ENCODE results near the gene SUGCT.
"Not testable (repeated sequence)": the region's sequence is repeated elsewhere in the genome, so short reads cannot be mapped to it uniquely, and the experiment has no call there.

The SUGCT gene

DNA sequence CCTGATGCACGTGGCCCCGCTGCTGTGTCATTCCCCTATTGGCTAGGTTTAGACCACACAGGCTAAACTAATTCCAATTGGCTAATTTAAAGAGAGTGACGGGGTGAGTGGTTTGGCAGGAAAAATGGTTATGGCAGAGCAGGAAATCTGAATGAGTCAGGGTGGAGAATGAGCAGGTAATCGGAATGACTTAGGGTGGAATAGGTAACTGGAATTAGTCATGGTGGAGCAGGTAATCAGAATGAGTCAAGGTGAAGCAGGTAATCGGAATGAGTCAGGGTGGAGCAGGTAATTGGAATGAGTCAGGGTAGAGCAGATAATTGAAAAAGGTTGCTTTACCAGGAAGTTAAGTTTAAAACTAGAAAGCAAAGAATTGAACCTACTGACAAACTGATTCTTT is 7.1 kb downstream of the SUGCT start:
- not testable (repeated sequence) for DNase-seq

DNA sequence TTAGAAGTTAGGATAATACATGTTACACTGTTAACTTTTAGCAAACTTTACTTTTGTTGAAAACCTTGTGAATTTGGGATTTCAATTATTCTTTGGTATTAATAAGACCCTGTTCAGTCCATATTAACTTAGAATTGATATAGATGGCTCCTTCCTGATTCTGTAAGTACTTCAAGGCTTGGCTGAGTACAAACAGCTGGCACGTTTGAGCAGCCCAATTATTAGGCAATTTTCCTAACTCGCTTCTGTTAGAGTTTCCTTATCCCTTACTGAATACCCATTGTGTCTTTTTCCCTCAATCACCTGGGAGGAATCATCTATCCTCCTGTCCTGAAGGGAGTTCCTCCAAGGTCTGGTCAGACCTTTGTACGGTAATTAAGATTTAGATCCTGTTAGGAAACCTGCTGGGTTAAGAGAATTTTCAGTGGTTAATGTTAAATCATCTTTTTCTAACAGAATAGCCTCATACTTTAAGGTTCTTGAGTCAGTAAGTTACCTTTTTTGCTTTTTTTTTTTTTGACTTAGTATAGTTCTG is 10.9 kb downstream of the SUGCT start:
- DNase-seq = not testable (repeated sequence)

DNA sequence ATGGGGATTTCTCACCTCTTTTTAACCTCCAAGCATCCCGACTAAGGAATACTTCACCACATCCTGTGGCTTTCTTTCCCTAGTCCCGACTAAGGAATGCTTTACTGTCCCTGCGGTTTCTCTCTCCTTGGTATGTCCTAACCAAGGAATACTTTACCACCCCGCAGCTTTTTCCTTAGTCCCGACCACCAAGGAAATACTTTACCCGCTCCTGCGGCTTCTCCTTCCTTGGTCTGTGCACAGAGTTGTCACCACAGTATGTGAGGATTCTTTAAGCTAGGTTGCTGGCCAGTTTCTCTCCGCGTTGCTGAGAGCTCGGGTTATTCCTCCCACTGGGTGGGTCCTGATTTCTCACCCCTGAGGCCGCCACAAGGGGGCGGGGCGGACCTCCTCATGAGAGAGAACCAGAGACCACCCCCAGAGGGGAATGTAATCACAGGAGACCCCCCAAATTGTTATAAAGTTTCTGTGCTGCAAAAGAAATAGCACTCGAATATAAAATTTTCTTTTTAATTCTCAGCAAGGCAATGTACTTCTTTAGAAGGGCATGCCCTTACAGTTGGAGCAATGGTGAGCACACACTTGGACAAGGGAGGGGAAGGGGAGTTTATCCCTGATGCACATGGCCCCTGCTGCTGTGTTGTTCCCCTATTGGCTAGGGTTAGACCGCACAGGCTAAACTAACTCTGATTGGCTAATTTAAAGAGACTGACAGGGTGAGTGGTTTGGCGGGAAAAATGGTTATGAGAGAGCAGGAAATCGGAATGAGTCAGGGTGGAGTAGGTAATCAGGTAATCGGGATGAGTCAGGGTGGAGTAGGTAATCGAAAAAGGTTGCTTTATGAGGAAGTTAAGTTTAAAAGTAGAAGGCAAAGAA is 12.8 kb downstream of the SUGCT start:
- DNase-seq = no peak

DNA sequence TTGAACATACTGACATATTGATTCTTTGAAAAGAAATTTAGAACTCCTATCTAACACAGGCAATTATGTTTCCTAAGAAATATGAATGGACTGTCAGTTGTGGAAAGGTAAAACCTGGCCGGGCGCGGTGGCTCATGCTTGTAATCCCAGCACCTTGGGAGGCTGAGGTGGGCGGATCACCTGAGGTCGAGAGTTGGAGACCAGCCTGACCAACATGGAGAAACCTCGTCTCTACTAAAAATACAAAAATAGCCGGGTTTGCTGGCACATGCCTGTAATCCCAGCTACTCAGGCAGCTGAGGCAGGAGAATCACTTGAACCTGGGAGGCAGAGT is 13.4 kb downstream of the SUGCT start:
- DNase-seq = not testable (repeated sequence)

DNA sequence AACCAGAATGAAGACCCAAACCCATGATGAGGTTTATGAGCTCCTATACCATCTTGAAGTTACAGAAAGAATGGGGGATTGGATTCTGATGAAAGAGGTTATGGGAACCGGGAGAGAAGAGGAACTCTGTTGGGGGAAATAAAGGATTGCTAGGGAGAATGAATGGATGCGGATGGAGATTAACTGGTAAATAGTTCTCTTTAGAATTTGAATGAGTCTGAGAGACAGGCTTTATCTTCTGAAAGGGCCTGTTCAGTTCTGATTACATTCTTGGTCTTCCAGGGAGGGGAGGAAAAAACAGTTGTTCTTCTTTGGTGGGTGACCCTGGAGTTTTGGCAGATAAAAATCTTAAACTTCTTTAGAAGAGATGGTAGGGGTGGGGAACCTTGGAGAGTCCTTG is 13.9 kb downstream of the SUGCT start:
- no peak for DNase-seq

DNA sequence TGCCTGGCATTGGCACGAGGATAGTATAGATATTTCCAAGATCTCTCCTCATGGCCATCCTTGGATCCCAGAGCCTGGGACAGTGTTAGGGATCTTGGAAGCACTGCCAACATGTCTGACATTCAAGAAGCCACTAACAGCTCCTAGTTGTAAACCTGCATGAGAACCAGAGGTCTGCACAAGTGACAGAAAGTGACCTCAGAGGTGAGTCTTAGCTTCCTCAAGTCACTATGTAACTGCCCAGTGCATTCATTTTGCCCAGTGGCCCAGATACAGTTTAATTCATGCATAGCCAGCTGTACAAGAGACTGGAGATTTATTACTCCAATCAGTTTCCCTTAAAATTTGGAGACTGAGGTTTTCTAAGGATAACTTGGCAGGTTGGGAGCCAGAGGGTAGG is 16.7 kb downstream of the SUGCT start:
- no peak for DNase-seq

DNA sequence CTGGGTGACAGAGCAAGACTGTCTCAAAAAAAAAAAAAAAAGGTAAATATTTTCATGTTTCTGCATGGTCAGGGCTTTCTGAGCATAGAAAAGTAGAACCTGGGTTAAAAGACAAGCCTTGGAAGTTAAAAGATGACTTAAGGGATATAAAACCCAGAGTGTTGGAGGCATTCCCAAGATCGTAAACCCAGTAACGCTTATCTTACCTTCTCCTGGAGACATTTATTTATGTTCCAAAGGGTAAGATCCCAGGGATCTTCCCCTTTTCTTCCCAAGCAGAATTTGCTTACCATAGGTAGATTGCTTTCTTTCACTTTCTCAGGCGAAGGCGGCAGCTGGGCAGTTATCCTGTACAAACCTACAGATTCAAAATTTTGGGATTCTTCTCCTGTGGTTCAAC is 22.2 kb downstream of the SUGCT start:
- no peak for DNase-seq

DNA sequence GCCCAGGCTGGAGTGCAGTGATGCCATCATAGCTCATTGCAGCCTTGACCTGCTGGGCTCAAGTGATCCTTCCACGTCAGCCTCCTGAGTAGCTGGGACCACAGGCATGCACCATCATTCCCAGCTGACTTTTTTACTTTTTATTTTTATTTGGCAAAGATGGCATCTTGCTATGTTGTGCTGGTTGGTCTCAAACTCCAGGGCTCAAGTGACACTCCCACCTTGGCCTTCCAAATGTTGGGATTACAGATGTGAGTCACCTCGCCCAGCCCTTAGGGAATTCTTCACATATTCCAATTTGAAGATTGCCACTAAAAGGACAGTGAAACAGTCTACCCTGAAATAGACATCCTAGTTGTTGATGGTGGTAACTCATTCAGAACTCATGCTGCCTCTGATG is 27.7 kb downstream of the SUGCT start:
- DNase-seq = no peak

DNA sequence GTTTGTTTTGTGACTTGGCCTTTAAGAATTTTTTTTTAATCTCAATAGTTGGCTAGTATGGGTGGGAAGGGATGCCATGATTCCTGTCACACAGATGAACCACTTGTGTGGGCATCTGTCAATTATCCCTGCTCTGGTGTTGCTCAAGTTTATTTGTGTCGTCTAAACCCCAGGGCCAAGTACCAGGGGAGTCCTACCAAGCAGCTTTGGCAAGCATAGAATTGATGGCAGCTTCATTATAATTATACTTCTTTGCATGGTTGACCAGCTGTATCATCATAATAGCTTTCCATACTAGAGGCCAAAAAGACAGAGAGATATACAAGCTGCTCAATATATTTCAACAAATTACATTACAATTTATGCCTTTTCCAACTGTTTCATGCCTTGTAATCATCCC is 30.4 kb downstream of the SUGCT start:
- DNase-seq = no peak

DNA sequence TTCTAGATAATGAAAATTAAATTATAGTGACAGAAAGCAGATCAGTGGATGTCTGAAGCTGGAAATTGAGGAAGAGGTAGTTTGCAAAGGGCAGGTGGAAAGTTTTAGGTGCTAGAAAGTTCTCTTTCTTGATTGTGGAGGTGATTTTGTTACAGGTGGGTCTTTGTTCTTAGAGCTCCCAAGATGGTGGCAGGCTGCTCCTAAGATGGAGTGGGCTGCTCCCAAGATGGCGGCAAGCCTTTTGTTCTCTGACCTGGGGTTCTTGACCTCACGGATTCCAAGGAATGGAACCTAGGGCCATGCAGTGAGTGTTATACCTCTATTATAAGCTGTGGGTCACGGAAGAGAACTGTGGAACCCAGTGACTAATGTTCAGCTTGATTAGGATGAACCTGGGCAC is 32.5 kb downstream of the SUGCT start:
- no peak for DNase-seq

DNA sequence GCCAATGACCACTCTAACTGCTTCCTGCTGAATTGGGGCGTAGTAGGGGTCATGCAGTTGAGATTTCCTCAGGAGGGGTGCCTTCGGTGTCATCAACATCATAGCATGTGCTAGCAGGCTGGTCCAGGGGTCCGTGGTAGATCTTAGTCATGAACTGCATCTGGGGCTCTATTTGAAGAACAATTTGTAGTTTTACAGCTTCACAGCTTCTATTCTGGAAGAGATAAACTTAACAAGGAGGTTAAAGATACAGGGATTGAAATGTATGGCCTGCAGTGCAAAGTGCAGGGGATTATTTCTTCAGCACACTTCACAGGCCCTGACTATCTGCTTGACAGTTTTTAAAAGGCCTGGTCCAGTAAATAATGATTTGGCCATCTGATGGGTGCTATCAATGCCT is 33.5 kb downstream of the SUGCT start:
- not testable (repeated sequence) for DNase-seq

DNA sequence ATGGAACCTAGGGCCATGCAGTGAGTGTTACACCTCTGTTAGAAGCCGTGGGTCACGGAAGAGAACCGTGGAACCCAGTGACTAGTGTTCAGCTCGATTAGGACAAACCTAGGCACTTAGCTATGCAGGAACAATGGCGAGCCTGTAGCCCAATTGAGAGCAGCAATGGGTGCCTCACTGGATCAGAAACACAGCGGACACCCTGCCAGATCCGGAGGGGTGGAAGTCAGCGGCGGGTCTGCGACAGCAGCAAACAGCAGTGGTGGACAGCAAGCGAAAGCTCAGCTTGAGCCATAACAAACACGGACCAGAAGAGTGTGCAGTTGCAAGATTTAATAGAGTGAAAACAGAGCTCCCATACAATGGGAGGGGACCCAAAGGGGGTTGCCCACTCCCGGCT is 38.3 kb downstream of the SUGCT start:
- not testable (repeated sequence) for DNase-seq

DNA sequence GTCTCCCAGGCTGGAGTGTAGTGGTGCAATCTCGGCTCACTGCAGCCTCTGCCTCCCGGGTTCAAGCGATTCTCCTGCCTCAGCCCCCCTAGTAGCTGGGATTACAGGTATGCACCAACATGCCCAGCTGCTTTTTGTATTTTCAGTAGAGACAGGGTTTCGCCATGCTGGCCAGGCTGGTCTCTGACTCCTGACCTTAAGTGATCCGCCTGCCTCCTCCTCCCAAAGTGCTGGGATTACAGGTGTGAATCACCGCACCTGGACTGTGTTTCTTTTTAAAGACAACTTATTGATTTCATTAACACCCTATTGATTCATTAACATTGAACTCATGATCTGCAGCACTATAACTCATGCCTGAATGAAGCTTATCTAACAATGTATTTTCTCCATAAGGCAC is 40.5 kb downstream of the SUGCT start:
- DNase-seq = not testable (repeated sequence)

DNA sequence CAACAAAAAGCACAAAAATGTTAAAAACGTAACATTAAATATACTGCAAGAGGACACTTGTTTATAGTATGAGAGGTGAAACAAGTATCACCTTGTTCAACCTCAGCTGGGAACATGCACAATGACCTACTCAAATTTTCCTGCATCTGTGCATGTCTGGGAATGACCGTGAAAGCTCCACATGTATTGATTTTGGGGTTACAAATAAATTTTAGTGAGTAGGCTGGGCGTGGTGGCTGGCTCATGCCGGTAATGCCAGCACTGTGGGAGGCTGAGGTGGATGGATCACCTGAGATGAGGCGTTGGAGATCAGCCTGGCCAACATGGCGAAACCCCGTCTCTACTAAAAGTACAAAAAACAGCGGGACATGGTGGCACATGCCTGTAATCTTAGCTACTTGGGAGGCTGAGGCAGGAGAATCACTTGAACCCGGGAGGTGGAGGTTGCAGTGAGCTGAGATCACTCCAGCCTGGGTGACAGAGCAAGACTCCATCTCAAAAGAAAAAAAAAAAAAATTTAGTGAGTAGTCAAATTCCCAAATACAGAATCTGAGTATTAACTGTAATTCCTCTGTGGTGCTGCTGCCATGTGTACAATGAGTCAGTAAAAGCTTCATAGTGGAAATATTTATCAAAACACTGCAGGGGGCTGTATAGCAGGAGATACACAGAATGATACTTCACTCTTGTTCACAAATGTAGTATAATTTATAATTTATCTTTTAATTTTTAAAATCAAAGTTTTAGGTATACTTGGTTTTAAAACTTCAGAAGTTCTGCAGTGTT is 41.1 kb downstream of the SUGCT start:
- no peak for DNase-seq

DNA sequence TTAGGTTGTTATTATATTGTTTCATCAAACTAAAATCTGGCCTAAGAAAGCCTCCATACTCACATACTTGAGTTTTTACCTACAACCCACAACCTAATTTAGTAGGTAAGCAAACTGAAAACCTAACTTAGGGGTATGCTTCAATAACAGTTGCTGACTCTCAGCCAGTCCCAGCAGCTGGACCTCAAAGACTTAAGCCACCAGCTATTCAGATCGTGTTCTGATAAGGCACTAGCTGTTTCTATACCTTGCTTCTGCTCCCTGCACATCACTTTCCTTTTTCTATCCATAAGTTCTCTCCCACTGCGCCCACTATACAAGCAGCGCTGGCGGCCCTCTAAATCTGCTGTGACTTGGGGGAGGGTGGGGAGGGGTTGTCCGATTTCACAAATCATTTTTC is 42.3 kb downstream of the SUGCT start:
- DNase-seq = no peak

DNA sequence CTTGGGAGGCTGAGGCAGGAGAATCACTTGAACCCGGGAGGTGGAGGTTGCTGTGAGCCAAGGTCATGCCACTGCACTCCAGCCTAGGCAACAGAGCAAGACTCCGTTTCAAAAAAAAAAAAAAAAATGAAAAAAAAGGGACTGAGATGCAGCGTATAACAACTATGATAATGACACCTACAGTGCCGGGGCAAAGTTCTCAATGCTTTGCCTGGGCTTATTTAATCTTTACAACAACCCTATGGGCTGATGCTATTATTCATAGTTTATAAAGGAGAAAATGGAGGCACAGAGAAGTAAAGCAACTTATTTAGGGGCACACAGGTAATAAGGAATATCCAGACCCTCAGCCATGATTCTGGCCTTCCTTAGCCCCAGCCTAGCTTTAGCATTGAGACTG is 47.6 kb downstream of the SUGCT start:
- DNase-seq = no peak

DNA sequence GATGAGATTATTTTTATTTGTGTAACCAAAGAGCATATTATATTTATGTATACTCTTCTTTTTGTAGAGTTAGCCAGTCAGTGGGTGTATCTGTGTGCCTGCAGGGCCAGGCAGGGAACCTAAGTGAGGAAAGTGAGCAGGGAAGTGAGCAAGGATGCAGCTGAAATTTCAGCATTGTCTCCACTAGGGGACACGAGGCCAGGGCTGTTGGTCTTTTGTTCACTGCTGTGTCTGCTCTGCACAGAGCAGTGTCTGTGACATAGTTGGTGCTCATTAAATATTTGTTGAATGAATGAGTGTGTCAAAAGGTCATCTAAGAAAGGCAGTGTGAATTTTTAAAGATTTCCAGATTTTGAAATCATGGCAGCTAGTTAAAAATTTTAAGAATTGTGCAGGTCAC is 51.8 kb downstream of the SUGCT start:
- DNase-seq = no peak

DNA sequence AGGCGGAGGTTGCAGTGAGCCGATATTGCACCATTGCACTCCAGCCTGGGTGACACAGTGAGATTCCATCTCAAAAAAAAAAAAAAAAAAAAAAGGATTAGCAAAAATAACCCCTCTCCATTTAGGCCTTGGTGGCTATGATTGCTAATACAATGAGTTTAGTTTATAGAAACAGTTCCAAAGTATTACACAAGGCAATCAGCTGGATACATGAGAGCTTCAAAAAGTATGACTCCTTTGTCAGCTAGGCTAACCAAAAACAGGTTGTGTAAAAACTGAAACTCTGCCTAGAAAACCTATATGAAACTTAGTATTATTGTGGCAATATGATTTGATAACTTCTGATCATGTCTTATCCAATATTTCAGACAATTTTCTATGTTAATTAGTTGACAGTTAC is 57.2 kb downstream of the SUGCT start:
- DNase-seq = no peak

DNA sequence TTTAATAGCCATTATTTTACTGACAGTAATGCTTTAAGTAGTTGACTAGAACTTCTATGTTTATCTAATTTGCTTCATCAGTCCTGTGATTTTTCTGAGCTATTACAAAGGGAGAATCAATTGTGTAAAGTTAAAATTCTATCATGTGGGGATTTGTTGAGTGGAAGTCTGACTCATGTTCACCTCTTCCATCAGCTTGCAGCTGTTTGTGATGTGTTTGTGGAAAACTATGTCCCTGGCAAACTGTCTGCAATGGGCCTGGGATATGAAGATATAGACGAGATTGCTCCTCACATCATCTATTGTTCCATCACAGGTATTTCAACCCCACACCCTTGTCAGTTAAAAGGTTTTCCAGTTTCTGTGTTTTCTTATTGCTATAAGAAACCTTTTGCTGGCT is 59.9 kb downstream of the SUGCT start:
- no peak for DNase-seq

DNA sequence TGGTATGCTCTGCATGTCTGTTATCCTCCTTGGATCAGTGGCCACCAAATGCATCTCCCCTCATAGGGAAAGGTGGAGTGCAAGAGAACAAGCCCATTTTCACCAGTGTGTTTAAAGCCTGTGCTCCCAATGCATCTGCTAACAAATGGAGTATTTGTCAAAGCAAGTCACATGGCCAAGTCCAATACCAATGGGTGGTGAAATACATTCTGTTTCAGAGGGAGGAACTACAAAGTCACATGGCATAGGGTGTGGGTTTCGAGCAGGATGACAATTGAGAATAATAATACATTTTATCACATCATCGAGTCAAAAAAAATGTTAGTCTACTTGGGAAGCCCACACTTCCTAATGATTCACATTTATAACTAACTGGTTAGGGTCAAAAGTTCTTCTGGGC is 62.7 kb downstream of the SUGCT start:
- DNase-seq = no peak

DNA sequence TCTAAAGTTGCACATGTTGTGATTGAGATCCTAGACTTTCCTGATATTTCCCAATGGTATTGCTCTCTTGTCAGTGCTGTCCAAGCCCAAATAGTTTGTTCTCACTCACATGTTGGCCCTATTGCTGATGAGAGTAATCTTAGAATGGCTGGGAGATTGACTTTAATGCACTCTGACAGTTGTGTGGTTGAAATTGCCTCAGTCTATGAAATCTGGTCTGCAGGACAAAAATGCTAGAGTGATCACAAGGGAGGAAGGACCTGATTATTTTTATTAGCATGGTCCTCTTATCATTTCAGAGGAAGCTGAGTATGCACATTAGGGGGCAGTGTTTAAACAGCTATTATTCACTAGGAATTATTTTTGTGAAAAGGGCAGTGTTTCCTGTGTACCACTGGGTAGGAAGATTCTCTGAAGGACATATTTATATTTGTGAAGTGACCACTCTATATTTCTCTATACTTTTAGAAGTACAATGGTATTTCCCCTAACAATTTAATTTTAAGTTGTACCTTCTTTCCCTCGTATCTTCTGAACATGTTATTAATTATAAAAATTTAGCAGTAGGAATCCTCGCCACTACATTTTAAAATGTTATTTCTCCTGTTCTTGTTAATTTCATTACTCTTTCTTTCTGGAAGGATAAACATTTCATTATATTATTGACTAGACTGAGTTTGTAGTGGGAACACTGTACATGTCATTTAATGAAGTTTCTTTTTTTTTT is 64.4 kb downstream of the SUGCT start:
- DNase-seq = no peak

DNA sequence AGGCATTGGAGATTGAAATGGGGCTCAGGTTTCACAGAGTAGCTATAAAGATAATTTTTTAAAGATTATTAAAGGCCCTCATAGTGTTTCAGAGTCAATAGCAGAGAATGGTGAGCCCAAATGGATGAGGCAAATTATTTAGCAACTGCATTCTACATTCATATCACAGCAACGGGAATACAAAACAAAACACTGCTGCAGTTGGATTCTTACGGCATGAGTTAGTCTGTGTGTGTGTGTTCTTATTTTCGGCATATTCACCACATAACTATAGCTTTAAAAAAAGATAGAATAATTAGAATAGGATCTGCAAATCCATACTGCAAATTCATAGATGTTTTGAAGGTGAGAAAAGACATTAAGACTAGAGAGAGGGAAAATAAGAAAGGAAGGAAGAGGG is 66.0 kb downstream of the SUGCT start:
- DNase-seq = no peak

DNA sequence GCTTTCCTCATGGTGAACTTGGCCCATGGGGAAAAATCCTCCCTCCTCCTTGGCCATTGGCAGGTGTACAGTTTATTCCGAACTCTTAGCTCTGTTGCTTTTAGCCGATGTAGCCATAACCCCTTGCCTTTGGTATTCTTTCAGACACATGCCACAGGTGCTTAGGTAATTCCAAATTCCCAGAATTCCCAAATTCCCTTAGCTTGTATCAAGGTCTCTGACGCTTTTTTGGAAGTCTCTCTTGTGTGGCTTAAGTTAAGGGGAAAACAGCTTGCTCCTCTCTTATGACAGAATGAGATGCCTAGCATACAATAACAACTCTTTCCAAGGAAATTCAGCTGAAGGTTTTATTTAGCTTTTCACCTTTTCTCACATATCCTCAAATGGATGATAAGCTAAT is 68.0 kb downstream of the SUGCT start:
- DNase-seq = no peak

DNA sequence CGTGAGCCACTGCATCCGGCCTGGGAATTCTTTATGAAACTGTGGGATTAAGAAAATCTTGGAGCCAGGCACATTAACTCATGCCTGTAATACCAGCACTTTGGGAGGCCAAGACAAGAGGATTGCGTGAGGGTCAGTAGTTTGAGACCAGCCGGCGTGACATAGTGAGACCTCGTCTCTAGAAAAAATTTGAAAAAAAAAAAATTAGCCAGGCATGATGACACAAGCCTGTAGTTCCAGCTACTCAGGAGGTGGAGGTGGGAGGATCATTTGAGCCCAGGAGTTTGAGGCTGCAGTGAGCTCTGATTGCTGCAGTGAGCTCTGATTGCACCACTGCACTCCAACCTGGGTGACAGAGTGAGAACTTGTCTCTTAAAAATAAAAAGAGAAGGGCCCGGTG is 69.8 kb downstream of the SUGCT start:
- no peak for DNase-seq
